ENCODE measurements around the gene MCOLN2. TPM values are rescaled to one million over a fixed set of nuclear protein-coding genes. Genes with fewer than 3 reads are reported as not detected.

Gene MCOLN2
- total RNA-seq, 1 donor from 2014 or later: 0.19 TPM

DNA sequence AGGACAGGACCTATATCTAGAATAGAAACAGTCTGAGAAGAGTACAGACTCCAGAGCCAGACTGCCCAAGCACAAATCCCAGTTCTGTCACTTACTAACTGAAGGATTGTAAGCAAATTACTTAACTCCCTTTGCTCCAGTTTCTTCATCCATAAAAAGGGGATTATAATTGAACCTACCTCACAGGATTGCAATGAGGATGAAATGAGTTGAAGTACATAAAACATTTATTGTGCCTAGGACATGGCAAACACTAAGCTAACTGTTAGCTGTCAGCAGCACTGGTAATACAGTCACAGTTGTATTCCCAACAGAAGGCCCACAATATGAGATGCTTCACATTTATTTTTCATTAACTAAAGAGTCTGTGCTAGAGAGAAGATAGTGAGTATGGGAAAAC is 33.9 kb downstream of the MCOLN2 start:
- H3K4me3 ChIP-seq: no peak overlapping the region
- no peak overlapping the region for H3K27ac ChIP-seq (replicated peaks)
- H3K4me1 ChIP-seq: peaks cover 14% of the 10 kb centered on the region
- H3K9me3 ChIP-seq (replicated peaks): no peaks in the 10 kb centered on the region
- intact Hi-C loops (cut with micrococcal nuclease): no loop called here
- no peaks in the 10 kb centered on the region for H3K36me3 ChIP-seq
- H3K27me3 ChIP-seq (ENCODE audit: low read depth): no peaks in the 10 kb centered on the region
- no peak for DNase-seq
- TF ChIP-seq, protein P1, sequence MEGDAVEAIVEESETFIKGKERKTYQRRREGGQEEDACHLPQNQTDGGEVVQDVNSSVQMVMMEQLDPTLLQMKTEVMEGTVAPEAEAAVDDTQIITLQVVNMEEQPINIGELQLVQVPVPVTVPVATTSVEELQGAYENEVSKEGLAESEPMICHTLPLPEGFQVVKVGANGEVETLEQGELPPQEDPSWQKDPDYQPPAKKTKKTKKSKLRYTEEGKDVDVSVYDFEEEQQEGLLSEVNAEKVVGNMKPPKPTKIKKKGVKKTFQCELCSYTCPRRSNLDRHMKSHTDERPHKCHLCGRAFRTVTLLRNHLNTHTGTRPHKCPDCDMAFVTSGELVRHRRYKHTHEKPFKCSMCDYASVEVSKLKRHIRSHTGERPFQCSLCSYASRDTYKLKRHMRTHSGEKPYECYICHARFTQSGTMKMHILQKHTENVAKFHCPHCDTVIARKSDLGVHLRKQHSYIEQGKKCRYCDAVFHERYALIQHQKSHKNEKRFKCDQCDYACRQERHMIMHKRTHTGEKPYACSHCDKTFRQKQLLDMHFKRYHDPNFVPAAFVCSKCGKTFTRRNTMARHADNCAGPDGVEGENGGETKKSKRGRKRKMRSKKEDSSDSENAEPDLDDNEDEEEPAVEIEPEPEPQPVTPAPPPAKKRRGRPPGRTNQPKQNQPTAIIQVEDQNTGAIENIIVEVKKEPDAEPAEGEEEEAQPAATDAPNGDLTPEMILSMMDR (IDR thresholded peaks at IDR 0.05; ENCODE audit: borderline replicate concordance): no peak

DNA sequence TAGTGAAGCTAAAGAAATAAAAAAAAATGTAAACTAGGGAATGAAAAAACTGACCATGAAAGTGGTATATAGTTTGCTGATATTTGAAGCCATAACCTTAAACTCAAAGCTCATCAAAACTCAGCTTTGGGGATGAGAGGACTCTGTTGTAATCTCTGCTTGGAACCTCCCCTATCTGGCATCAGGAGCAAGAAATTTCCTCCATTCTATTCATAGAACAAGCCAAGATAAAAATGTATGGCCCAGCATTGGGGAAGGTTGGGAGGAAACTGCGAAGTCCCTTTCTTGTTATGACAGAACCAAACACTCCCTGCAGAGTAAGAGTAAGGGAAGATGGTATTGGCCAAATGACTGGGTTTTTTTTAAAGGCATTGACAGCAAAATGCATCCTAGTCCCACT is 35.6 kb downstream of the MCOLN2 start:
- no peaks in the 10 kb centered on the region for H3K36me3 ChIP-seq
- H3K4me3 ChIP-seq: no peak overlapping the region
- no peak overlapping the region for H3K27ac ChIP-seq (replicated peaks)
- H3K4me1 ChIP-seq: peaks cover 14% of the 10 kb centered on the region
- TF ChIP-seq, protein P1 (IDR thresholded peaks at IDR 0.05; ENCODE audit: borderline replicate concordance): no peak
- H3K9me3 ChIP-seq (replicated peaks): no peaks in the 10 kb centered on the region
- no peak for DNase-seq
- intact Hi-C loops (cut with micrococcal nuclease): no loop called here
- no peaks in the 10 kb centered on the region for H3K27me3 ChIP-seq (ENCODE audit: low read depth)

DNA sequence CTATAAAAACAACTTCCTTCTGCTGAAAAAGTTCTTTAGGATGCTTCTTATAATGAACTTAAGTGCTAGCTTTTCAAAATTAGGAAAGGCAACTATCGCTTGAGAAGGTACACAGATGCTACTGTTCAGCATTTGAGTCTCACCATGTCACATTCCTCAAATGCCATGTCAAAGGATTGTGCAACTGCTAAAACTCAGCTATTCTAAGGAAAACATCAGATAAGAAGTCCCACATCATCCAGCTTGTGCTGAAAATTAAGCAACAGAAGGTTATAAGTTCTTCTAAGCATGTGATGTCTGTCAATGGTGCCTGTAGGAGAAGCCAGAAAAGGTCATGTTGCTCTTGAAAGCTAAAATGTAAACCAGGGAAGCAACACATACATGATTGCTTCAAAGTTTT is 36.5 kb downstream of the MCOLN2 start:
- TF ChIP-seq, protein P1 (IDR thresholded peaks at IDR 0.05; ENCODE audit: borderline replicate concordance): no peak
- H3K27me3 ChIP-seq (ENCODE audit: low read depth): no peaks in the 10 kb centered on the region
- peaks cover 14% of the 10 kb centered on the region for H3K4me1 ChIP-seq
- DNase-seq: no peak
- H3K4me3 ChIP-seq: no peak overlapping the region
- H3K9me3 ChIP-seq (replicated peaks): no peaks in the 10 kb centered on the region
- H3K27ac ChIP-seq (replicated peaks): no peak overlapping the region
- intact Hi-C loops (cut with micrococcal nuclease): no loop called here
- no peaks in the 10 kb centered on the region for H3K36me3 ChIP-seq

DNA sequence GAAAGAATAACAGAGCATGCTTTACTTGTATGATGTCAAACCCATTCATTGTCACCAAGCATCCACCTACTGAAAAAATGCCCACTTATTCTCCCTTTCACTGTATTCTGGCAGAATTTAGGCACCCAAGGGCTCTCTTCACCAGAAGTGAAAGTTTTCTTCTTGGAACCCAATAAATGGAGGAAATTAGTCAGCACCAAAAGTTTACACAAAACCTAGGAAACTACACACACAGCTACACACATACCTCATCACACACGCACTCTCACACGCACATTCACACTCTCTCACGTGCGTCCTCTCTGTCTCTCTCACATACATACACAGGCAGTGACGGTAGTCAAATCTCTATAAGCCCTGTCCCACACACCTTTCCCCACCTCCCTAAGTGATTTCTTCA is 37.6 kb downstream of the MCOLN2 start:
- Histone ChIP-seq H3K4me3 (no peak overlapping the region), H3K27ac (replicated peaks) (no peak overlapping the region), H3K36me3 (no peaks in the 10 kb centered on the region), H3K4me1 (peaks cover 14% of the 10 kb centered on the region), H3K9me3 (replicated peaks) (no peaks in the 10 kb centered on the region), H3K27me3 (ENCODE audit: low read depth) (no peaks in the 10 kb centered on the region)
- no peak for DNase-seq
- TF ChIP-seq, protein P1 (IDR thresholded peaks at IDR 0.05; ENCODE audit: borderline replicate concordance): no peak
- intact Hi-C loops (cut with micrococcal nuclease): no loop called here

DNA sequence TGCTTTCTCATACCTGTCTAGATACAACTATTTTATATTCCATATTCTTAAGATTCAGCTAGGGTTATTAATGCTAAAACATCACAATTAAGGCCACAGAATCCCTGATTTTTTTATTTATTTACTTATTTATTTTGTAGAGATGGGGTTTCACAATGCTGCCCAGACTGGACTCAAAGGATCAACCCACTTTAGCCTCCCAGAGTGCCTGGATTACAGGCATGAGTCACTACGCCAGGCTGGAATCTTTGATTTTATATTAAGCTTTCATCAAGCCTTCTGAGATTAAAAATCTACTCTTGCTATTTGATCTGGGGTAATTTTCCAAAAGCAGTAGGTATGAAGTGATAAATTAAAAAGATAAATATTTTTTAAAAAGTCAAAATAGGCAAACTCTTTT is 38.9 kb downstream of the MCOLN2 start:
- H3K27me3 ChIP-seq (ENCODE audit: low read depth): peaks cover 4% of the 10 kb centered on the region
- TF ChIP-seq, protein P1 (IDR thresholded peaks at IDR 0.05; ENCODE audit: borderline replicate concordance): no peak
- H3K36me3 ChIP-seq: no peaks in the 10 kb centered on the region
- H3K9me3 ChIP-seq (replicated peaks): no peaks in the 10 kb centered on the region
- intact Hi-C loops (cut with micrococcal nuclease): no loop called here
- no peak overlapping the region for H3K4me3 ChIP-seq
- H3K4me1 ChIP-seq: peaks cover 14% of the 10 kb centered on the region
- no peak overlapping the region for H3K27ac ChIP-seq (replicated peaks)
- no peak for DNase-seq

DNA sequence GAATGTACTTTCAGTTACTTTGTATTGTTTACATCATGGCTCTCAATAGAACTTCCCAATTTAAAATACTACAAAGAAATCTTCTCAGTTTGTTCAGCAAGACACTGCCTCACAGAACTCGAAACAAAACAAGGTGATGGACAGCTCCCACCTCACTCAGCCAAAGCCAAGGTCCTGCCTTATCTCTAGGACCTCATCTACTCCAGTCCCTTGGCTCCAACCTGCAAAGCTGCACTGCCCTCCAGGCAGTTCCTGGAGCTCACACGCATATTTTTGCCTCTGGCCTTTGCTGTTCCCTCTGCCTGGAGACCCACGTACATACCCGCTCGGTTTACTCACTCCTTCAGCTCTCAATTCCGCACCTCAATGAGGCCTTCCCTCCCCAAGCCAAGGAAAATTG is 40.3 kb downstream of the MCOLN2 start:
- Histone ChIP-seq H3K9me3 (replicated peaks) (no peaks in the 10 kb centered on the region), H3K27ac (replicated peaks) (no peak overlapping the region), H3K36me3 (no peaks in the 10 kb centered on the region), H3K27me3 (ENCODE audit: low read depth) (peaks cover 4% of the 10 kb centered on the region), H3K4me1 (peaks cover 14% of the 10 kb centered on the region), H3K4me3 (no peak overlapping the region)
- intact Hi-C loops (cut with micrococcal nuclease): no loop called here
- TF ChIP-seq, protein P1 (IDR thresholded peaks at IDR 0.05; ENCODE audit: borderline replicate concordance): no peak
- DNase-seq: no peak

Data from left ventricle myocardium inferior (tissue), 1 donor.